ENCODE measurements around the gene PRR15. TPM values are rescaled to one million over a fixed set of nuclear protein-coding genes. Genes with fewer than 3 reads are reported as not detected.
A peak's percentile ranks its signal among the peaks of the same experiment; 100 is the strongest.

PRR15 gene, protein sequence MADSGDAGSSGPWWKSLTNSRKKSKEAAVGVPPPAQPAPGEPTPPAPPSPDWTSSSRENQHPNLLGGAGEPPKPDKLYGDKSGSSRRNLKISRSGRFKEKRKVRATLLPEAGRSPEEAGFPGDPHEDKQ
- total RNA-seq (2014; rRNA removed; shearing (Covaris generic)), result not detected in 2 replicates
- total RNA-seq (2022), result not detected in 2 replicates
- Bru-seq, nascent RNA, result percentile 15 among the genes with signal in this experiment
- percentile 19 among the genes with signal in this experiment for BruChase-seq, experiment 1, labeled RNA remaining after a 6-hour chase
- percentile 15 among the genes with signal in this experiment for BruChase-seq, experiment 2, labeled RNA remaining after a 2-hour chase
- long read RNA-seq, result 0 reads

DNA sequence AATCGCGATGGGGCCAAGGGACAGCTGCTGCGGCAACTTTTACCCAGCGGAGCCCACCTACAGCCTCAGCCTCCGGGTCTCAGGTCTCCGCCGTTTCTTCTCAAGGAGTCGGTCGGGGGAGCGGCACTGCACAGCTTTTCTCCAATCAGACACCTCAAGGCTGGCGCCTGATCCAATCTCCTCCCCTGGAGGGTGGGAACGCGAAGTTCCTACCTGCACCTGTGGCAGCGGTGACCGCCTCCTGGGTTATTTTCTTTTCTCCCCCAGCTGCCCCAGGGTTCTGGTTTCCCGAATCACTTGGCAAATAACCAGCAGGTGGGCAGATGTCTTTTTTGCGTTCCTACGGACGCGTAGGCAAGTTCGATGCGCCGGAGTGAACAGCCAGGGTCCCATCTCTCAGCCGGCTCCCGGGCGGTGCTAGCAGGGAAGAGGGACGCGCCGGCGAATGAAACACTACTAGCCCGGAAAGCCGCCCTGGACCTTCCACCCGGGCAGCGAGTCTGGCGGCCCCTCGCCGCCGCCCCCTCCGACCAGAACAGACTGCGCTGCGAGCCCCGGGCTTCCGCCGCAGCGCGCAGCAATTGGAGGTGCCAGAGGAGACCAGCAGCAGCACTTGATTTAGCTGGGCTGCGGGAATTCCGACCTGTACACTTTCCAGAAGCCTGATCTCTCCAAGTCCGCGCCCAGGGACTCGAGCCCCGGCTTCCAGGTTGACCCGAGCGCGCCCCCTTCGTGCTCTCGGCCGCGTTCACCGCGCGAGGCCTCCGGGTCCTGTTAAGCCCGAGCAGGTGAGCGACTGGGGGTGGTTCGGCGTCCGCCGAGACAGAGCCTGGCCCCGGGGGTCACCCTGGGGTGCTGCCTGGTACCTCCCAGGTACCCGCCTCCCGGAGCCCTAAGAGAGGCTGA is at the start of gene PRR15:
Gene PRR15 (plus strand): TSS at position 246 of the 906 bp plus-strand sequence. CDS start 2,495 bp downstream, outside the sequence.
- no peaks in the 10 kb centered on the region for H3K9me2 ChIP-seq (ENCODE audit: insufficient read depth, low read length)
- H3K27ac ChIP-seq (ENCODE audit: low read depth, low read length, poor library complexity, severe bottlenecking), result no peak within 1 kb of the TSS
- H3K36me3 ChIP-seq (ENCODE audit: insufficient read depth, low read length), result no peaks in the 10 kb centered on the region
- DNase-seq (ENCODE audit: low spot score), result no peak
- no peak within 1 kb of the TSS for H3K4me3 ChIP-seq (ENCODE audit: low read depth, low read length, poor library complexity, severe bottlenecking)
- H3K9me3 ChIP-seq (ENCODE audit: low read length), result no peaks in the 10 kb centered on the region
- POLR2A ChIA-PET, result no interaction called here
- H3K4me1 ChIP-seq (ENCODE audit: insufficient read depth, low read length, poor library complexity, severe bottlenecking), result no peaks in the 10 kb centered on the region
- CTCF ChIA-PET (ENCODE audit: unreplicated experiment), result no interaction called here
- no peak within 1 kb of the TSS for H2AFZ ChIP-seq (ENCODE audit: low read length)
- no peak within 1 kb of the TSS for H3K4me2 ChIP-seq (ENCODE audit: low read length)
- no peaks in the 10 kb centered on the region for H3K79me2 ChIP-seq (ENCODE audit: insufficient read depth, low read depth, low read length)
- BruUV-seq (replicated peaks), result no TSS peak
- intact Hi-C loops (cut with micrococcal nuclease; ENCODE audit: unreplicated experiment), result no loop called here
- no peaks in the 10 kb centered on the region for H4K20me1 ChIP-seq (ENCODE audit: insufficient read depth, low read length)
- TF ChIP-seq, protein P1, sequence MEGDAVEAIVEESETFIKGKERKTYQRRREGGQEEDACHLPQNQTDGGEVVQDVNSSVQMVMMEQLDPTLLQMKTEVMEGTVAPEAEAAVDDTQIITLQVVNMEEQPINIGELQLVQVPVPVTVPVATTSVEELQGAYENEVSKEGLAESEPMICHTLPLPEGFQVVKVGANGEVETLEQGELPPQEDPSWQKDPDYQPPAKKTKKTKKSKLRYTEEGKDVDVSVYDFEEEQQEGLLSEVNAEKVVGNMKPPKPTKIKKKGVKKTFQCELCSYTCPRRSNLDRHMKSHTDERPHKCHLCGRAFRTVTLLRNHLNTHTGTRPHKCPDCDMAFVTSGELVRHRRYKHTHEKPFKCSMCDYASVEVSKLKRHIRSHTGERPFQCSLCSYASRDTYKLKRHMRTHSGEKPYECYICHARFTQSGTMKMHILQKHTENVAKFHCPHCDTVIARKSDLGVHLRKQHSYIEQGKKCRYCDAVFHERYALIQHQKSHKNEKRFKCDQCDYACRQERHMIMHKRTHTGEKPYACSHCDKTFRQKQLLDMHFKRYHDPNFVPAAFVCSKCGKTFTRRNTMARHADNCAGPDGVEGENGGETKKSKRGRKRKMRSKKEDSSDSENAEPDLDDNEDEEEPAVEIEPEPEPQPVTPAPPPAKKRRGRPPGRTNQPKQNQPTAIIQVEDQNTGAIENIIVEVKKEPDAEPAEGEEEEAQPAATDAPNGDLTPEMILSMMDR (conservative IDR thresholded peaks at IDR 0.05; ENCODE audit: low read length), result no peak
- no peak for TF ChIP-seq EZH2phosphoT487 (IDR thresholded peaks at IDR 0.05; ENCODE audit: borderline replicate concordance, low read depth, low read length)

DNA sequence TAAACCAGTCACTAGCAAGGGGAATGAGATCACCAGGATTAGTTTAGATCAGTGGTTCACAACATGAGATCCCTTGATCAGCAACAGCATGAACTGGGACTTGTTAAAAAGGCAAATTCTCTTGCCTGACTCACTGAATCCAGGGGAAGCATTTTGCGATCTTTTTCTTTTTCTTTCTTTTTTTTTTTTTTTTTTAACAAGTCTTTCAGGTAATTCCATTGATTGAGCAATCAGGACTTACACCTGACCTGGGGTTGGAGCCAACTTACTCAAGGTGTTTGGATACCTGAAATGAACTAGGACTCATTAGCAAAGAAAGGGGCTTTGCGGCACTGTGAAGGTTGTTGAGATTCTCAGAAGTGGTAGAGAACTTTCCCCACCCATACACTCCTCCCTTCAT is 47.1 kb upstream of the PRR15 start:
- no peaks in the 10 kb centered on the region for H3K9me2 ChIP-seq (ENCODE audit: insufficient read depth, low read length)
- intact Hi-C loops (cut with micrococcal nuclease; ENCODE audit: unreplicated experiment), result no loop called here
- CTCF ChIA-PET (ENCODE audit: unreplicated experiment), result no interaction called here
- no peak overlapping the region for H3K4me2 ChIP-seq (ENCODE audit: low read length)
- no peaks in the 10 kb centered on the region for H3K36me3 ChIP-seq (ENCODE audit: insufficient read depth, low read length)
- TF ChIP-seq, protein P1 (conservative IDR thresholded peaks at IDR 0.05; ENCODE audit: low read length), result no peak
- no peak for TF ChIP-seq EZH2phosphoT487 (IDR thresholded peaks at IDR 0.05; ENCODE audit: borderline replicate concordance, low read depth, low read length)
- POLR2A ChIA-PET, result no interaction called here
- no TSS peak for BruUV-seq (replicated peaks)
- H3K9me3 ChIP-seq (ENCODE audit: low read length), result no peaks in the 10 kb centered on the region
- no peaks in the 10 kb centered on the region for H4K20me1 ChIP-seq (ENCODE audit: insufficient read depth, low read length)
- no peak overlapping the region for H3K27ac ChIP-seq (ENCODE audit: low read depth, low read length, poor library complexity, severe bottlenecking)
- H3K79me2 ChIP-seq (ENCODE audit: insufficient read depth, low read depth, low read length), result no peaks in the 10 kb centered on the region
- no peaks in the 10 kb centered on the region for H3K4me1 ChIP-seq (ENCODE audit: insufficient read depth, low read length, poor library complexity, severe bottlenecking)
- H3K4me3 ChIP-seq (ENCODE audit: low read depth, low read length, poor library complexity, severe bottlenecking), result no peak overlapping the region
- no peak for DNase-seq (ENCODE audit: low spot score)
- no peak overlapping the region for H2AFZ ChIP-seq (ENCODE audit: low read length)
